ENCODE data around the gene GOLGA3.

GOLGA3 gene

GRCh38 chr12:132719954-132720324 is 108.7 kb downstream of the GOLGA3 start:
- no peak for DNase-seq

GRCh38 chr12:132719141-132719953 is 109.3 kb downstream of the GOLGA3 start:
- no peak for DNase-seq
